Skeletal muscle cell (primary cell): ENCODE measurements around the gene RNF180.
"Not testable (repeated sequence)": the region's sequence is repeated elsewhere in the genome, so short reads cannot be mapped to it uniquely, and the experiment has no call there.

Experiments used
- DNase-seq: peaks from one replicate; pipeline ENCODE4 v3.0.0-alpha.2; 2010; ENCODE audit warnings: low read depth
- H3K4me3 ChIP-seq: 2 replicates; pipeline ENCODE4 v1.5.1; 2011; ENCODE audit warnings: low read depth, mild to moderate bottlenecking, control low read depth, low read length, moderate library complexity

The RNF180 gene

GRCh38 chr5:64339769-64340168, 174.1 kb downstream of the RNF180 start:
- no peak overlapping the region for H3K4me3 ChIP-seq
- no peak for DNase-seq

DNA sequence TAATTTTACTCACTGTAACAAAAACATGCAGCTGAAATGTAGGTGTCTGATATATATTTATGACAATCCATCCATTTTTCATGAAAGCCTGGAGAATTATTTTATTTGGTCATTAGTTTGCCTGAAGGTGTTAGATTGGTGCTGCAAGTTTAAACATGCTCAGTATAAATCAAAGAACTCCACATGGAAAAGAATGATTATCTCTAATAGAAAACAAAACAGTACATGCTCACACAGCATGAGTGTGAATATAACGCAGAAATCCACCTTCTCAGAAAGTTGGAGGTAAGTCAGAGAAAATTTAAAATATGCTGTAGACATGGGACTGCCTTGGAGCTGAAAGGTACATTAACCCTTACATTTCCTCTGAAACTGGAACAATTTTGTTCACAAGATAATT, 174.7 kb downstream of the RNF180 start:
- no peak overlapping the region for H3K4me3 ChIP-seq
- no peak for DNase-seq

DNA sequence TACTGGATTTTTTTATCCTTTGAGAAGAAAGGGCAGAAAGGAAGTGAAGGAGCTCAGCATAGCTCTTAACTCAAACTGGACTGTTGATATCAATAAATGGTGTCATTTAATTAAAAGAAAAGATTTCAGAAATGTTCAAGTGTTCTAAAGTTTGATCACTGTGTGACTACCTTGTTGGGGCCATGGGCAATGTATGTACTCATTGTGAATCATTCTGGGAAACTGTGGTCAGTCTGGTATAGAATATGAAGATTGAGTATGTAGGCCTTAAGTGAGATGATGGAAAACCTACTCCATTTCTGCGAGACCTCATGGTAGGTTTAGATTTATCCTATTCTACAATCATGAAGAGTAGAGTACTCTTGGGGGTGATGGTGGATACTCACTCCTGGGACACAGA, 175.7 kb downstream of the RNF180 start:
- no peak overlapping the region for H3K4me3 ChIP-seq
- no peak for DNase-seq

DNA sequence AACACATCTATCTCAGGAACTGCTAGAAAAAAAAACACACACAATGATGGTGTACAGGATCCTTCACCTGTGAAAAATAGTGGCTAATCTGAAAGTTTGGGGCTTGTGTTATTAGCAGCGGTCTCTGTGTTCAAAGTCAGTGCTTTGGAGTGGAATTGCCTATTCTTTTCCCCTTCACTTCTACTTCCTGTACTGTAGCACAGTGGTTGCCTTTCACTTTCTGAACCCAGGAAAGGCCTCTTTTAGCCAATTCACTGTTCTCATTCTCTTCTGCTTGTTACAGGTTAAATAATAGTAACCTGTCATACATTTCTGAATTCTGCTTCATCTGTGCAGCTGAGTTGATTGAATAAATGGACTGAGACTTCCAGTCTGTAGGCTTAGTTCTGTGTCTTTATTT, 178.9 kb downstream of the RNF180 start:
- DNase-seq: no peak
- H3K4me3 ChIP-seq: no peak overlapping the region

DNA sequence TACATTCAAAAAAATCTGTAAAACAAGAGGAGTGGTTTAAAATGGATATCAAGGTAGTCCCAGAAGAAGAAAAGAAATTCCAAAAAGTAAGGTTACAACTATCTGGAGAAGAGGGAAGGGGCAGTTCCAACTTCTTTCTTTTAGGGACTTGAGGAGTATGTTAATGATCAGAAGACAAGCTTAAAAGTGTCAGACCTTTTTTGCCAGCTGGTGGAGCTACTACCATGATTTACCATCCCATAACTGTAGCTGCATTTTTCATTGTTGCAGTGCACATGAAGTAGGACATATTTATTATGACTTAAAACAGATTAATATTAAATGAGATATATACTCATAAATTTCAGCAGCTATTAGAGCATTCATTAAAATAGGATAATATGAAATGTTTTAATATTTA, 181.7 kb downstream of the RNF180 start:
- no peak overlapping the region for H3K4me3 ChIP-seq
- DNase-seq: no peak

DNA sequence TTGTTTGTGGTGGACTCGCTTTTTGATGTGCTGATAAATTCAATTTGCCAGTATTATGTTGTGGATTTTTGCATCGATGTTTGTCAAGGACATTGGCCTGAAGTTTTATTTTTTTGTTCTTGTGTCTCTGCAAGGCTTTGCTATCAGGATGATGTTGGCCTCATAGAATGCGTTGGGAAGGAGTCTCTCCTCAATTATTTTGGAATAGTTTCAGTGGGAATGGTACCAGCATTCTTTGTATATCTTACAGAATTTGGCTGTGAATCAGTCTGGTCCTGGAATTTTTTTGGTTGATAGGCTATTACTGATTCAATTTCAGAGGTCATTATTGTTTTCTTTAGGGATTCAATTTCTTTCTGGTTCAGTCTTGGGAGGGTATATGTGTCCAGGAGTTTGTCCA, 198.8 kb downstream of the RNF180 start:
- H3K4me3 ChIP-seq: no peak overlapping the region
- DNase-seq: no peak

DNA sequence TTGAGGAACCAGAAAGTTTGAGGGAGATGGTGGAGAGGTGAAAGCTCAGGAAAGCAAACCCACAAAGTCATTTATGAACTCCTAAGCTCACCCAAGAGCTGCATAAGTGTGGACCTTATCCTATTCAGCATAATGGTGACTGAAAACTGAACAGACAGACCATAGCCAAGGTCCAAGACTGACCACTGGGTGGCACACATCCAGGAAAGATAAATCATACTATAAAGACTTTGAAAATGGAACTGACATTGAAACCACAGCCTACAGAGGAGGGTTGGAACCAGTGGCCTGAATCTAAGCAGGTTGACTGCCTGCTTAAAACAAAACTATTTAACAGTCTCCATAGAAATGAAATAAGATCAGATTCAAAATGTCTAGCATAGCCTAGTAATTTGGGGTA, 219.1 kb downstream of the RNF180 start:
- H3K4me3 ChIP-seq: no peak overlapping the region
- DNase-seq: no peak

DNA sequence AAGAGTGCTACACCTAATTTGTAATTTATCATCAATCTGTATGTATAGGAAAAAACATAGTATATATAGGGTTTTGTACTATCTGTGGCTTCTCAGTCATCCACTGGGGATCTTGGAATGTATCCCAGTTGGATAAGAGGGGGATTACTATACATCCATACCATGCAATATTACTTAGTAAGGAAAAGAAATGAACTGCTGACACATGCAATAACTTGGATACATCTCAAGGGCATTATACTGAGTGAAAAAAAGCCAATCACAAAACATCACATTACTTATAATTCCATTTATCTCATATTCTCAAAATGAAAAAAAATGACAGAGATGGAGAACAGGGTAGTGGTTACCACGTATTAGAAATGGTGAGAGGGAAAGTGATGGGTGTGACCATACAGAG, 231.9 kb downstream of the RNF180 start:
- no peak for DNase-seq

GRCh38 chr5:64398735-64399134, 233.1 kb downstream of the RNF180 start:
- H3K4me3 ChIP-seq, DNase-seq: not testable (repeated sequence)

More for the DNA sequence above, 231.9 kb downstream of the RNF180 start:
- H3K4me3 ChIP-seq: no peak overlapping the region

GRCh38 chr5:64407103-64407825, 241.6 kb downstream of the RNF180 start:
- H3K4me3 ChIP-seq, DNase-seq: not testable (repeated sequence)

- no peak overlapping the region for H3K4me3 ChIP-seq
- no peak for DNase-seq
These were observed 251.7 kb downstream of the RNF180 start for GRCh38 chr5:64417390-64417789.

DNA sequence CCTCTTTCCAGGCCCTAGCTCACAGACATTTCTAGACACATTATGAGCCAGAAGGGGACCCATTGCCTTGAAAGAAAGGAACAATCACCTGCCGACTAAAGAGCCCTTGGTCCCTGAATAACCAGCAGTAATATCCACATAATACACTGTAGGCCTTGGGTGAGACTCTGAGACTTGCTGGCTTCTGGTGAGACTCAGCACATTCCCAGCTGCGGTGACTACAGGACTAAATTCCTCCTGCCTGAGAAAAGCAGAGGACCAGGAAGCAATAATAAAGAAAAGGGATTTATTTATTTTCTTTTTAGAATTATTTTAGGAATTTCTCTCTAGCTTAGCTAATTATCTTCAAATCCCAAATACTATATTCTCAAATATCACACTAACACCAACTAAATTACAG, 252.4 kb downstream of the RNF180 start:
- DNase-seq: no peak
- no peak overlapping the region for H3K4me3 ChIP-seq
